Fibroblast of skin of scalp (primary cell): ENCODE data around the gene CSRP3.
A peak's percentile ranks its signal among the peaks of the same experiment; 100 is the strongest.

Source experiments
- DNase-seq: peaks from one replicate; pipeline ENCODE4 v3.0.0-alpha.2; 2013

The CSRP3 gene

DNA sequence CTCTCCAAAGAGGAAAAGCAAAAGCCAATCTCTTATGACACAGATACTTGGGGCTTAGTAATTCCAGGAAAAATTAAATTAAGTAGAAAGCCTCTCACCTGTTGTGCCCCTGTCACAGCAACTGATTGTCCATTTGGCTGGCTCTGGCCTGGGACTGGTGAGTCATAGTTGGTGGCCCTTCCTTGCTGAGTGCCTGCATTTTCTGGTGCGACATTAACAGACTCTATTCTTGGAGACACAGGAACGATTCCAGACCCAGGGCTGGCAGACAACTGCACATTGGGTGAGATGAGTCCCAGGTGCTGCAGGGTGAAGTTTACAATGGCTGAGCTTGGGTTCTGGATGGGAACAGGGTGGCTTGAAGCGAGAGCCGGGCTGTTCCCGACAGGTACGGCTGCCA, 23.3 kb upstream of the CSRP3 start:
- no peak for DNase-seq

DNA sequence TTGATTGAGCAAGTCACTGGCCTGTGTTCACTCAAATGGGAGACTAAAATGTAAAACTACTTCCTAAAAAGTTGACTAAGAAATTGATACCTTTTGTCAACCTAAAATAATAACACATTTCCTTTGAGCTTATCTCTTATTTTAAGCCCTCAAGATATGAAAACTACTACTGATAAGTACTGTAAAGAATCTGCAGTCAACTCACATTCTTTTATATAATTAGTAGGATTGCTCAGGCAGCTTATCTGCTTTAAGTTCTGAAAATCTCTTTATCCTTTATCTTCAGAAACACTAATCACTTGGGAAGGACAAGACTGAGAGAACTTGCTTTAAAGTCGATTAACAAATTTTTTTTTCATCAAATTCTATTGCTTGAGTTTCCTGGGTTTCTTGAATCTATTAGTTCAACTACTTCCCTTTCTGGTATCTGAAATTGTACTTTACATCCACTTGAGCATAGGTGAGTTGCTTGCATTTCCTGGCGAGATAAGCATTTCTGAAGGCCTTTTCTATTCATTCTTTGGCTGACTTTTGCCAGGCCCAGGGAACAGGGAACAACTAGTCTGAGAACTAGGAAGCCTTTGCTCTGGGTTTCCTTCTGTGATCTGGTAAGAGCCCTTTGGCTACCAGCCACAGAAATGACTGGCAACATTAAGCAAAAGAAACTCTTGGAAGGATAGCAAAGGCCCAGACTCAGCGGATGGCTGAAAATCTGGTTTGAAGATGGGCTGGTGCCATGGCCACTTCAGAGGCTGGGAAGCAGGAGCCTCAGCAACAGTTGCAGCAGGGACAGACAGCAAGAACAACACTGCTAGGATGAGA, 19.3 kb upstream of the CSRP3 start:
- DNase-seq = no peak

DNA sequence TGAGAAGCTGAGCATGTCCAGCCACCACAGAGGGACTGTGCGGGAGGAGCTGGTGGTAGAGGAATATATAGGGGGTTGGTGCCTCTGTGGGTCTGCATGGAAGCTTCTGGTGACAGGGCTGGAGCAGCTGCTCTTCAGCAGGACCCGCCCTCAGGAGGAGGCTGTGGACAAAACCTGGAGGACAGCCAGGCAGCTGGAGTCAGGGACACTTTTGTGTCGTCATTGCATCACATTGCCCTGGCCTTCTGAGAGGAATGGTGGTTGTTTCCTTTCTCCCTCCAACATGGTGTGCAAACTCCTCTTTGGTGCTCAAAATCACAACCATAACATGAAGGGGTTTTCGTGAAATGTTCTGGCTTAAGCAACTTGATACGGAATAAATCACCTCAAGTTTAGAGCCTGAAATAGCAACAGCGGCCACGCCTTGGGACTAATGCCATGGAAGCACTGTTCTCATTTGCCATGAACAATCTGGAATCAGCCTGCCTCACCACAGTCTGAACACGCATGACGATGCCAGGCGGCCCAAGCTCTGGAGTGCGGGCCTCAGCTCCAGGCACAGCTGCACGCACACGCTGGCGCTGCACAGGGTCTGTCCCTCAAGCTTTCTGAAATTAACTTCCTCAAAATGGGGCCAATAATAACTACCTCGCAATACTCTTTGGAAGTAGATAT, 17.1 kb upstream of the CSRP3 start:
- DNase-seq = no peak

DNA sequence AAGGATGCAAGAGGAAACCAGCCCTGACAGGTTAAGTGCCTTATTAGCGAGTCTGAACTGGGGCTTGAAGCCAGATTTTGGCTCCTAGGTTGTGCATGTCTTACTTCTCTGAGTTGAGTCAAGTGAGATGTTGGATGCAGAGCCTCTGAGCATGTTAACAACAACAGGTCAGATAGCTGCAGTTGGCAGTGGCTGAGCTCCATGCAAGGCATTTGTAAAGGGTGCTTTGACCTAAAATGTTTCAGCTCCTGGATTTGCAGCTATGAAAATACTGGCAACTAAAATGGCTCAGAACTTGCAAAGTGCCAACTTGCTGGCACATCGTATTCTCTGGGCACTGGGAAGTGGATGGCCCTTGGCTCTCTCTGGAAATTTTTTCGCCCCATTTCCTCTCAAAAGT, 16.4 kb upstream of the CSRP3 start:
- no peak for DNase-seq

DNA sequence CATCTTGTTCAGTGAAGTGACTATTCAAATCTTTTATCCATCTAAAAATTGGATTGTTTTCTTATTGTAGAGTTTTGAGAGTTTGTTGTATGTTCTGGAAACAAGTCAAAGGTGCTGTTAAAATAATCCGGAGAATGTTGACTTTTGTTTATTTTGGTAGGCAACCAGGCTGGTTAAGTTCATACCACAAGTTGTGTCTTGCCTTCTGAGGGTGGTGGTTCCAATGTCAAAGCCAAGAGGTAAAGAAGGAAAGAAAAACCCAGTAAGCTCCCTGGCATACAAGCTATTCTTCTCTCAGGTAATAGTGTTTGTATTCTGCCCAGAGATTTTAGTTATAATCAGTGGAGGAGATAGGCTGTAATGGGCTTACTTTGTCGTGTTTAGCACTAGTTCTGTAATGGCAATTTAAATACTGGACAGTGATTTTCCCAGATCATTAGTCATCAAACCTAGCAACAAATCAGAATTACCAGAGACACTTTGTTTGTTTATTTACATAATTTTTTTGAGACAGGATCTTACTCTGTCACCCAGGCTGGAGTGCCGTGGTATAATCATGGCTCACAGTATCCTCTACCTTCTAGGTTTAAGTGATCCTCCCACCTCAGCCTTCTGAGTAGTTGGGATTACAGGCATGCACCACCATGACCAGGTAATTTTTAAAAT, 15.1 kb upstream of the CSRP3 start:
- no peak for DNase-seq

DNA sequence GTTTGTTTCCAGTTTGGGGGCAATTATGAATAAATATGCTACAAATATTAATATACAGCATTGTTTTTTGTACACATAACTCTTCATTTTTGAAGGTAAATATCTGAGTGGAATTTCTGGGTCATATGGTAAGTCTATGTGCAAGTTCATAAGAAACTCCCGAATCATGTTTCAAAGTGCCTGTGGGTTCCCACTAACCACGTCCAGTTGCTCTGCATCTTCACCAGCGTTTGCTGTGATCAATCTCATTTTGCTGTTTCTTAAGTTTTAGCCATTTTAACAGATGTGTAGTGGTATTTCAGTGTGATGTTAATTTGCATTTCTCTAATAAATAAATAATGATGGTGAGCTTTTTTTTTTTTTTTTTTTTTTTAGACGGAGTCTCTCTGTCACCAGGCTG, 14.2 kb upstream of the CSRP3 start:
- no peak for DNase-seq

DNA sequence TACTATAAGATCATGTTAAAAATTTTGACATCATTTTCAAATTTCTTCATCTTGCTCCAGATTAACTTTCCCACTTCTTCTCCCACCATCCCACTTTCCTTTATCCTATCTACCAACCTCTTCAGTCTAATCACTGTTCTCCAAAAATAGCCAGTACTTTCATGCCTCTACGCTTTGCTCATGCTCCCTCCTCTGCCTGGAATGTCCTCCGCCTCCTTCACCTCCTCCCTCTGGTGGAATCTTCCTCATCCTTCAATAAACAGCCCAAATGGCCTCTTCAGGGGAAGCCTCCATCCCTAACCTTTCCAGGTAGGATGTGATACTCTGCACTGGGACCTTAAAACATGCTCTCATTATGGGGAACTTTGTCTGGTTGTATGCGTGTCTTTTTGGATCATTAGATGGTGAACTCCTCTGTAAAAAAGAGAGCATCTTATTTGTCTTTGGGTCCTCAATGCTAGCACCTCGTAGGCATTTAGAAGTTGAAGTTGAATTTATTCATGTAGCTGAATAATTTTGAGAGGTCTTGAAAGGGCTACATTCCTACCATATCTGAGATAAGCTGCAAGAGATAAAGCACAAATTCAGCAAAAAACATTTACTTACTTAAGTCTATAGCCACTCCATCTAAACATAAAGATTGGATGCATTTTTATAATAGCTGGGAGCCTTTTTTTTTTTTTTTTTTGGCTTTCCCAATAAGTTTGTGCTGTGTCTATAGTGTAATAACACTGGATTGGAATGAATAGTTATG, 8.0 kb upstream of the CSRP3 start:
- no peak for DNase-seq

DNA sequence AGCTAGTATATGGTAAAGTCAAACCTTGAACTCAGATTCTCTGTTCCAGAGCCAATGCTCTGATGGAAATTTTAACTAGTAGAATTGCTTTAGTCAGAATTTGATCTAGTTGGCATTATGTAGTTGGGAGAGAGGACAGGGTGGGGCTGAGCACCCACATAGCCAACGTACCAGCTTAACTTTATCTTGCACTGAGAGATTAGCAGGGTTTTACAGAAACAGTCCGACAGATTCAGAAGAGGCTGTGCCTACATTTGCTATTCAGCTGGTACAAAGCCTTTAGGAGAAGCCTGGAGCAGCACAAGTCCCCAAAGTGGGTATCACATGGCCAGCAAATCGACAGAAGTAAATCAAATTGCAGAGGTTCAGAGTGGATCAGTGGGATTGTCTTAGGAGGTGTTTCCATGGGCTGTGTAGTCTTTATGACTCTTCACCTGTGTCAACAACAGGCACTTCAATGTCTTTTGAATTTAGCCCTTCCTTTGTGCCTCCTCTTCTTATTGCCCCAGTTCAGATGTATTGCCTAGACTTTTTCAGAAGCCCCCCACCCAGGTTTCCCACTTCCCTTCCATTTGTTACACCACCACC, 7.3 kb upstream of the CSRP3 start:
- no peak for DNase-seq

DNA sequence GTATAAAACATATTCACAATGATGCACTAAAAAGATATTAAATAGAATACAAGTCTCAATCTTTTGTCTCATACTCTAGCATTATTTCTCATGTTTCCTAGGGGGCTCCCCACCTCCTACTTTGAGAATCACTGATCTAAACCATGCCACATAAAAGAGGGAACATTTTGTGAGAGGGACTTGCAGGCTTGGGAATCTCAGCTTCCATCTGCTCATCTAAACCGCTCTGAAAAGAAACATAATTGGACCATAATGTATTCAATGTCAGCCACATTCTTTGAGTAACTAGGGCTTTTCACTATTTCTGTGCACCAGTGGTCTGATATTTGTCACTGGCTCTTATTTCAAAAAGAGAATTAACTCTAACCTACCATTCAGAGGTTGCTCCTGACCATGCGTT, 6.4 kb upstream of the CSRP3 start:
- no peak for DNase-seq

DNA sequence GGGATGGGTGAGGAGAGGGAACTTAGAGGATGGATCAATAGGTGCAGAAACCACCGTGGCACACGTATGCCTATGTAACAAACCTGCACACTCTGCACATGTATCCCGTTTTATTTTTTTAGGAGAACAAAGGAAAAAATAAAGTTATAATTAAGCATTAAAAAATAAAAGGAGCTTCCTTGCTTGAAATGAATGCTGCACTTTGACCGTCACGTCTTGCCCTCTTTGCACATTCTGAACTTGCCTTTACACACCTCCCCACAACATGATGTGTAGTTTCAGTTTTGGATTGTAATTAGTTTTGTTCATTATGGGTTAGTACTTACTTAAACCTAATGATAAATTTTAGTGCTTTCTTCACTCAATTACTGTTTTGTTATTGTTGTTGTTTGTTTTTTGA, 3.1 kb upstream of the CSRP3 start:
- DNase-seq = no peak

DNA sequence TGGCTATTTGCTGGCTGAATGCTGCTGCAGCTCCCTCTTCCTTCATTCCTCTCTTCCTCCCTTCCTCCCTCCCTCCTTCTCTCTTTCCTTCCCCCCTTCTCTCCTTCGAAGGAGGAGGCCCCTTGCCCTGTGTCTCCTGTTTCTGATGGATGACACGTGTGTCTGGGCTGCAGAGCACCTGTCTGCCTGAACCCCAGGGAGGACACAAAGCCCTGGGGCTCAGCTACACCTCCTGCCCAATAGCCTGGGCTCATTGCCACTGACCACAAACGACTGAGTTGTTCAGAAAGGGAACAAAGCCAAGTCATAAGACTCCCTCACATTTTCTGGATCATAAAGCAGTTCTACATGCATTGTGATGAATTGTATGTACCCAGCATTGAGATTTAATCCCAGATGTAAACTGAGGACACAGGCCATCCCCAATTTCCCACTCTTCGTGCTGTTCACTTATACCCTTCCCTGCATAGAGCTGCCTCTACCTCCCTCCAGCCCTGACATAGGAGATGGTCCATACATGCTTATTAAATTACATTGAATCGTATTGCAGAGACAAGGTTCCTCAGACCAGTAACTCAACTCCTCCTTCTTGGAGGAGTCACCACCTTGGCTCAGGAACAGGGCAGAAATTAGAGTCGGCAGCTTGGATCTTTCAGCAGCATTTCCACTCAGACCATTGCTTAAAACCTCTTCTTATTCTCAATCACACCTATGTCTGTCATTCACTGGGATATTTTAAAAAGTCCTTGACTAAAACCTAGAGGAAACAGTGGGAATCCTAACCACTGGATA, 1.2 kb downstream of the CSRP3 start:
- peak; percentile 19 for DNase-seq

DNA sequence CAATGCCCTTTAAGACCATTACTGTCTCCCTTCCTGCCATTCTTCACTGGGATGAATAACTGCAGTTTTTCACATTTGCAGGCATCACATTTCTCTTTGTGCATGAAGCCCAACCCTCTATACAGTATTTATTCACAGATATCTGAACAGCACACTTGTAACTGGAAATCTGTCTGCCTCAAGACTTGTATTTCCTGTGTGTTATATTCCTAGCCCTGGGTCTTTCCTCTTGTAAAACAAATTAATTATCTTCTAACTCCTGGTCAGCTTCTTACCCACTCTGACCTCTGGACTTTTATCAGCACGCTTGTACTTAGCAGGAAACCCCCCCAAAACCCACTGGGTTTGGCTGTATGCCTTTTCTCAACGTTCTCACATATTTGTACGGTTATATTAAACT, 2.0 kb downstream of the CSRP3 start:
- no peak for DNase-seq

DNA sequence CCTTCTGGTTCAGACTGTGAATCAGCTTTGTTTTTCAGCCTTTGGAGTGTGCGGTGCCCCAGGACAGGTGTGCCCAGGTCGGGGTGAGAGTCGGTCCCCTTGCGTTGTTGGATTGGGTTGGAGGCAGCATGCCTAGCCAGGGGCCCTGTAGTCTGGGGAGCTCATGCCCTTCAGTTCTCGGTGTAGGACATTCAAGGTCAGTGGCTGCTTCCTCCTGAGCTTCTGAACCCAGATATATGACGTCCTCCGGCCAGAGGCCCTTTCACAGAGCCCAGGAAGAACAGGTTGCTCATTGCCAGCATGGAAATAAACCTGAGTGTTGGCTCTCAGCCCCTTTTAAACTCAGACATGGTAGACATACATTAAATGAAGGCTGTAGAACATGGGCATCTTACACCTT, 2.7 kb downstream of the CSRP3 start:
- no peak for DNase-seq

DNA sequence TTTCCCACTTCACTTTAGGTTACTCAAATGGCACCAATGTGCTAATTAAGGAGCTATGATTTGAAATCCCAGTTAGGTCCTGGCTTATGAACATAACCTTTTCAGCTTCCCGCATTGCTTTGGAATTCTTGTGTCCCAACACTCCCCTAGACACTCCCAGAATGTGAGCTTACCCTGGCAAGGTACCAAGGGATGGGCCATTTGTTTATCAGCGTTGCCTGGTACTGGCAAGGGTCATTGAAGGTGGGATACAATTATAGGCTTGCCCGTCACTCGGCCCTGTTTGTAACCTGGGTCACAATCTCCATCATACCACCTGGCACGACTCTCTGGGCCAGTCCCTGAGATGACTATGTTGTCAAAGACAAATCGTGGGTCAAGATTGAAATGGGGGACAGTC, 5.4 kb downstream of the CSRP3 start:
- DNase-seq = no peak

DNA sequence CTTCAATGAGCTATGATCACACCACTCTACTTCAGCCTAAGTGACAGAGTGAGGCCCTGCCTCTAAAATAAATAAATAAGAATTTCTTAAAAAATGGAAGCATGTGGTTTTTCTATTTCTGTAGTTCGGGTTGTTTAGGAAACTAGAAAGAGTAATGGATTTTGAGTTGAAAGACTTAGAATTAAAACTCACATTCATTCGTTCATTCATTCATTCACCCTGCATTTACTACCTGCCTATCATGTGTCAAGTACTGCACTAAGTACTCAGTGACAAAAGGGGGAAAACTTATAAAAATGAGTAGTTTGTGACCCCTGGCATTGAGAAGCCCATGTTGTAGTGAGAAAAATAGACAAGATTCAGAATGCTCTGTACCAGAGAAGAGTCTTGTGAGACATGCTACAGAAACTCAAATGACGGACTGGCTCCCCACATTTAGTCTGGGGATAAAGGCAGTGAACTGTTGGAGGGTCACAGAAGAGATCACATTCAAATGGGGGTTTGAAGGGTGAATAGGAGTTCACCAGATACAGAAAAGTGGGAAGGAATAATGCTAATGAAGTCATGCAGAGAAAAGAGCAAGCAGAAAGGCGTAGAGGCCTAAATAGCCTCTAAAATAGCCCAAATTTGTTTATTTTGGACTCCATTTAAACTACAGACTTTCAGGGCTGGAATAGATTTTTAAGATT, 7.0 kb downstream of the CSRP3 start:
- DNase-seq = no peak

DNA sequence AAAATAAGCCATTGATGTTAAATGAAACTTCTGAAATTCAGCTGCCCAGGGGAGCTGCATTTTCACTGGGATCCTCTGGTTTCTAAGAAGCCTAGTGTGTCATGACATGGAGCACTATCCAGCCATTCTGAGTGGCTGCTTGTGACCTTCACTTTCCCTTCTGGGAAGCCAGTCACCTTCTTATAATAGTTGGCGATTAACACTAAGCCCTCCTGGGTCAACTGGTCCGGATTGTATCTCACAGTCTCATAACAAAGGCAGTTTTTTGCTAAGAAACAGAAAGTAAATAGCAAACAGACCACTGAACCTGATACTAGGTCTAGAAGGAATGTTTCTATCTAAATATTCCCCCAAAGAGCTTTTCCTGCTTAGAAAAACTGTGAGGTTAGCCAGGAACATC, 7.9 kb downstream of the CSRP3 start:
- no peak for DNase-seq

DNA sequence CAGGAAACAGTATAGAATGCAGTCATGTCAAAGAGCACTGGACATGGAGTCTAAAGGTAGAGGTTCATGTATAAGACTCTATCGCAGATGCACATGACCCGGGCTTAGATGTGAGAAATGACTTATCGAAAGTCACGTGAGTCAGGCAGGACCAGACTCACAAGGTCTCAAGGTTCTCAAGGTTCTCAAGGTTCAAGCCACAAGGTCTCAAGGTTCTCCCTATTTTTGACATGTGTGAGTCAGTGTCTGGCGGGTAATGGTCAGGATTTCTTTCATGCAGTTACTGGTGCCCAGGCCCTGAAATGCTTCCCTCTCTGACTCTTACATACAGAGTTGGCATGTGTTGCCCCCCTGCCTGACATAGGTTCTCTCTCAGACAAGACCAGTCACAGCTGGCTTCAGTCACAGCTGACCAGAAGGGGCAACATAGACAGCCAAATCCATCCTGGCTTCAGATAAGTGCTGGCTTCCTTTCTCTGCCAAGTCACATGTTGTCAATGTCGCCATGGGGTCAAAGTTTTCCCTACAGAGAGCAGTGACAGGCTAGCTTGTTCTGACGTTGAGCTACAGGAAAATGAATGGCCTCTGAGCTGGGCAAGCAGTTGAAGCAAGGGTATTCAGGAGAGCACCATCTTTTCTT, 10.1 kb downstream of the CSRP3 start:
- no peak for DNase-seq

DNA sequence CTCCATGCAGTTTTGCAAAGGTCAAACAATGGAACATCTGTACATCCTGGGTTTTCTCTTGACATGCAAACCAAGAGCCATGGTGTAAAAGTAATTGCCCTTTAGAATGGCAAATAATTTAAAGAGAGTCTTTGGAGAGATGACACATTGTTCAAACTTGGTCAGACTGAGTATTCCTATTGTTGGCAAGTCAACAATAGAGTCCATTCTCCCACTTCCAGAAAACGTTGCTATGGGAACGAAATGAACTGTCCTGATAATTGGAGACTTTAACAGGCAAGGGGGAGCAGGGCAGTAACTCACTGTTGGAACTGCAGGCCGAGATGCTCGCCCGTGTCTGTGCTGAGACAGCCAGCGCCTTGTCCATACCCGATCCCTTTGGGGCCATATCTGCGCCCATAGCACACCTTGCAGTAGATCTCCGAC, 13.9 kb downstream of the CSRP3 start:
- DNase-seq = no peak

DNA sequence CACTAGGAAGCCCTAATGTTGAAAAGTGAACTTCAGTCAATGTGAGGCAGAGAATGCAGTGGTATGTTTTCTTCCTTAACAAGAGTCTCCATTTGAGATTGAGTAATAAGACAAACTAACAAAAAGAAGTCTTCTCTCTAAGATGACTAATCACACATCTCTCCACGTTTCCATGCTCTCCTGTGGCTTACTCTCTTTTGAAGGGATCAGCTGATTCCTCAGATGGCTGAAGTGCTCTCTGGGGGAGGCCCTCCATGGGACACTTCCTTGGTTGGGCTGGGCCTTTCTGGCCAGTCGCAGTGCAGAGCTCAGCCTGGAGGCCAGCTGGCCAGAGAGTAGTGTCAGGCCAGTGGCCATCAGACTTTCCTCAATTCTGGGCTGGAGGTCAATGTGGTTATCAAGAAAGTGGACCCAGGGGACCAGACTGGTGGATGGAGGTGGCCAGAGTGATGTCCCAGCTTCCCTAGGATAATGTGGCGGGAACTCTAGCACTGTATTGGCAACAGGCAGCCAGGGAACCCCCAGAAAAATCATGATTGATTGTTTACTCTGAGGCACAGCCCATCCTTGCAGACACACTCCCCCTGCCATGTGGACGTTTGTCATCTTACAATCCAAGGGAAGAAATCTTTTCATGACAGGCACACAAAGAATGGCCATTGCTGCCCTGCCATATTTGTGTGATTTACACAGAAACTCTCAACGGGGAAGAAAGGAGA, 14.5 kb downstream of the CSRP3 start:
- peak; percentile 21 for DNase-seq

DNA sequence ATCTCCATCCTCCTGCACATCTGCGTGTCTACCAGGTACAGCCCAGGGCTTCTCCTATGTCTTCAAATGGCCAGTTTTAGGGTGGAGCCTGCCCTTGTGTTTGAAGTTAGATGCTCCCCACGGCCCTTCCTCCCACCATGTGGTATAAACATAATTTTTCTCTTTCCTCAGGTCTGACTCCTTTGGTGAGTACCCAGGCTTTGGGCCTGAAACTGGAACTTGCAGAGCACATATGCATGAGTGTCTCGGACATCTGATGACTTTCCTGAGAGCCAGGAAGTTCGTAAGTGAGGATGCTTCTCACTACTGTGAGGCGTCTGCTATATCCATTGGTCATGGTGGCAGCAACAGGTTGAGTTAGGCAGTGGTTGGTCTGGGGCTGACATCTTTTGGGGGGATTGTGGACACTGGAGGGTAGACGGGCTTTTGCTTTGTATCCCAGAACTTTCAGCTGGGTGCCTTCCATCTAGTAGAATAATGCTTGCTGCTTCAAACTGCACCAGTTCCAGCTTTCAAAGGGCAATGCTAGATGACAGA, 16.2 kb downstream of the CSRP3 start:
- no peak for DNase-seq
